ENCODE results near the gene TRAT1. TPM values are rescaled to one million over a fixed set of nuclear protein-coding genes. Genes with fewer than 3 reads are reported as not detected.

Gene TRAT1
- total RNA-seq, 2 experiments from 2014 or later, result 162 to 165 TPM

Other genes starting within 250 kb of the TRAT1 start
- 10 to 100 TPM; 46.8 to 47.6 TPM for gene CIP2A, start 233.3 kb upstream of the TRAT1 start, total RNA-seq
- 10 to 100 TPM; 16.1 to 17.2 TPM for gene DZIP3, start 233.1 kb upstream of the TRAT1 start, total RNA-seq
- not detected for gene RETNLB, start 65.4 kb upstream of the TRAT1 start, total RNA-seq
- not detected for gene GUCA1C, start 131.1 kb downstream of the TRAT1 start, total RNA-seq

Measured in activated CD4-positive, alpha-beta memory T cell treated with anti-CD3 and anti-CD28 coated beads, Interleukin-2, amount 10 ng/mL, durations not matched to agents 7 days and 5 days (primary cell).